Smooth muscle cell (in vitro differentiated cells): Measurements from ENCODE around the gene ARID5B. TPM values are rescaled to one million over a fixed set of nuclear protein-coding genes. Genes with fewer than 3 reads are reported as not detected.

Source experiments
- DNase-seq: peaks from one replicate; lab custom pipeline; 2025; ENCODE audit not compliant: unreplicated experiment; lab: John Stamatoyannopoulos, UW
- H2AFZ ChIP-seq: fragments of 200-600 bp; sonication (generic); 2 replicates; pipeline ENCODE4 v1.6.0; 2016; ENCODE audit warnings: antibody characterized with exemption, low read depth, mild to moderate bottlenecking
- H3F3A ChIP-seq: fragments of 200-600 bp; sonication (generic); 2 replicates; pipeline ENCODE4 v1.6.0; 2017; ENCODE audit warnings: antibody characterized with exemption, low read depth
- H3K27ac ChIP-seq: fragments of 200-600 bp; sonication (generic); 2 replicates; pipeline ENCODE4 v1.5.1; 2016; ENCODE audit warnings: low read depth, mild to moderate bottlenecking
- H3K27me3 ChIP-seq: fragments of 200-600 bp; sonication (generic); 2 replicates; pipeline ENCODE4 v1.6.1; 2016; ENCODE audit warnings: low read depth, mild to moderate bottlenecking
- H3K36me3 ChIP-seq: fragments of 200-600 bp; sonication (generic); 2 replicates; pipeline ENCODE4 v1.5.1; 2016; ENCODE audit warnings: low read depth
- H3K4me1 ChIP-seq: fragments of 200-600 bp; sonication (generic); 2 replicates; pipeline ENCODE4 v1.5.1; 2016; ENCODE audit warnings: low read depth
- H3K4me2 ChIP-seq: fragments of 200-600 bp; sonication (generic); 2 replicates; pipeline ENCODE4 v1.6.0; 2016; ENCODE audit warnings: mild to moderate bottlenecking
- H3K4me3 ChIP-seq: fragments of 200-600 bp; sonication (generic); 2 replicates; pipeline ENCODE4 v1.5.1; 2016; ENCODE audit warnings: mild to moderate bottlenecking
- H3K79me2 ChIP-seq: fragments of 200-600 bp; sonication (generic); 2 replicates; pipeline ENCODE4 v1.6.0; 2016; ENCODE audit warnings: low read depth, mild to moderate bottlenecking
- H3K9ac ChIP-seq: fragments of 200-600 bp; sonication (generic); 2 replicates; pipeline ENCODE4 v1.6.0; 2016; ENCODE audit warnings: low read depth
- H3K9me3 ChIP-seq: fragments of 200-600 bp; sonication (generic); replicated peaks from 2 replicates; pipeline ENCODE4 v1.5.1; 2016; ENCODE audit warnings: low read depth
- H4K20me1 ChIP-seq: fragments of 200-600 bp; sonication (generic); 2 replicates; pipeline ENCODE4 v1.6.0; 2016; ENCODE audit warnings: low read depth
- WGBS: methylation state at CpG from one replicate; pipeline ENCODE4 v1.1.7; 2016; ENCODE audit warnings: low lambda C conversion rate; 5-methylcytosine and 5-hydroxymethylcytosine counted together
- polyA plus RNA-seq: library from polyadenylated mRNA; unstranded; fragments of >200 nt; fragmentation: Nextera tagmentation; extraction: Ambion mirVana; gene quantifications from 2 replicates; pipeline ENCODE4 v1.2.1, GENCODE V29; 2016
- total RNA-seq: library from RNA; depleted of rRNA; stranded (reverse); fragments of >200 nt; gene quantifications from 2 replicates; pipeline ENCODE4 v1.2.3, GENCODE V29; 2014
- TF ChIP-seq, protein P1 (sequence below): fragments of 200-600 bp; sonication (generic); IDR thresholded peaks from 2 replicates; pipeline ENCODE4 v1.5.1; 2017; ENCODE audit warnings: borderline replicate concordance, mild to moderate bottlenecking, antibody characterized with exemption; ENCODE audit not compliant: insufficient read depth, poor library complexity, severe bottlenecking

The ARID5B gene
- total and polyA plus RNA-seq, 2 experiments from 2014 or later = 49.0 to 67.6 TPM

DNA sequence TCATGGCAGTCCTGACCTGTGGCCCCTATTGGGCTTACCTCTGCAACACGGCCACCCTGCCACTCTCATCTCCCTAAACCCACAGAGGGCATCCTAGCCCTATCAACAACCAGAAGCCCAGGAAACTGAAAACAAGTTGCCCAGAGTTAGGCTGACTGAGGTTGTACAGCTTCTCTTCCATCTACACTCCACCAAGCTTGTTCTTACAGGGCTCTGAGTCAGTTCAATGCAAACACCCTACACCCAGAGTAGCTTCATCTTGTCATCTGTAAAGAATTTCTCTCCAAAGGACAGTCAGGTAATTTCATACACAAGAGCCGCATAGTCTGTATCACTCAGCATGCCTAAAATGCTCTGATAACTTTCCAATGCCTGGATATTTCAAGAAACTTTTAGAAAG is 175.4 kb downstream of the ARID5B start:
- H3K79me2 ChIP-seq = peaks cover 49% of the 10 kb centered on the region
- H3K9me3 ChIP-seq = no peaks in the 10 kb centered on the region
- H3K27me3 ChIP-seq = no peaks in the 10 kb centered on the region
- H3K9ac ChIP-seq = no peak overlapping the region
- H3F3A ChIP-seq = peaks cover 21% of the 10 kb centered on the region
- no peak overlapping the region for H3K4me3 ChIP-seq
- peak overlapping the region; percentile 64 for H3K27ac ChIP-seq
- H4K20me1 ChIP-seq = peaks cover 18% of the 10 kb centered on the region
- H3K4me2 ChIP-seq = peak overlapping the region; percentile 9
- WGBS = 63% methylated on average over 2 of the region's 2 CpGs
- TF ChIP-seq, protein P1, sequence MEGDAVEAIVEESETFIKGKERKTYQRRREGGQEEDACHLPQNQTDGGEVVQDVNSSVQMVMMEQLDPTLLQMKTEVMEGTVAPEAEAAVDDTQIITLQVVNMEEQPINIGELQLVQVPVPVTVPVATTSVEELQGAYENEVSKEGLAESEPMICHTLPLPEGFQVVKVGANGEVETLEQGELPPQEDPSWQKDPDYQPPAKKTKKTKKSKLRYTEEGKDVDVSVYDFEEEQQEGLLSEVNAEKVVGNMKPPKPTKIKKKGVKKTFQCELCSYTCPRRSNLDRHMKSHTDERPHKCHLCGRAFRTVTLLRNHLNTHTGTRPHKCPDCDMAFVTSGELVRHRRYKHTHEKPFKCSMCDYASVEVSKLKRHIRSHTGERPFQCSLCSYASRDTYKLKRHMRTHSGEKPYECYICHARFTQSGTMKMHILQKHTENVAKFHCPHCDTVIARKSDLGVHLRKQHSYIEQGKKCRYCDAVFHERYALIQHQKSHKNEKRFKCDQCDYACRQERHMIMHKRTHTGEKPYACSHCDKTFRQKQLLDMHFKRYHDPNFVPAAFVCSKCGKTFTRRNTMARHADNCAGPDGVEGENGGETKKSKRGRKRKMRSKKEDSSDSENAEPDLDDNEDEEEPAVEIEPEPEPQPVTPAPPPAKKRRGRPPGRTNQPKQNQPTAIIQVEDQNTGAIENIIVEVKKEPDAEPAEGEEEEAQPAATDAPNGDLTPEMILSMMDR = no peak
- DNase-seq = no peak
- no peaks in the 10 kb centered on the region for H3K4me1 ChIP-seq
- peaks cover 18% of the 10 kb centered on the region for H3K36me3 ChIP-seq
- H2AFZ ChIP-seq = no peak overlapping the region

DNA sequence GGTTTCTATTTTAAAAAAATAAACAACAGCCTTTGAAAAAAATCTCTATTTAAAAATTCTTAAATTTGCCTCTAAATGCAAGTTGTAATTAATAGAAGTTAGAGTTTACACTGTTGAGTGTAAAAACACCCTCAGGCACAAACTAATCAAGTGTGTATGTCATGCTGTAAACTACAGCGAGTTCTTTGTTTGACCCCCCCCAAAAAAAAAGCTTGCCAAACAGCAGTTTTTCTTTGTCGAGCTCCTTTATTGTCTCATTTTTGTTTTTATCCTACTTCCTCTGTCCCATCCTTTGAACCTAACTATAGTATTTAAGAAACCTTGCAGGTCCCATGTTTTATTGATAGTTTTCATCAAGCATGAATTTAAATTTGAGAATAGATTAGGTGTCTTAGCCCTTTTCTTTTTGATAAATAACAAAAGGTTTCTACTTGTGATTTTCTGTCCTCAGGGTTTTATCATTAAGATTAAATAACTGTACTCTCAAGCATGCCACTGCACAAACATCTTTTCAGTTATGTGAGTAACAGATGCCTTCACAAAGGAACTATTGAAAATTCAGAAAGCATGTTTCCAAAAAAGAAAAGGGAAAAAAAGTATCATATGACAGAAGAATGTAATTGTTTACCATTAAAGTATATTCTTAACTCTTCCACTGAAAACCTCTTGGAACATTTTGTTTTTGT is 176.0 kb downstream of the ARID5B start:
- peak overlapping the region; percentile 64 for H3K27ac ChIP-seq
- H3K79me2 ChIP-seq = peaks cover 44% of the 10 kb centered on the region
- H3K4me3 ChIP-seq = no peak overlapping the region
- H3F3A ChIP-seq = peaks cover 25% of the 10 kb centered on the region
- DNase-seq = no peak
- no peaks in the 10 kb centered on the region for H3K9me3 ChIP-seq
- 69% methylated on average over 2 of the region's 2 CpGs for WGBS
- peaks cover 18% of the 10 kb centered on the region for H4K20me1 ChIP-seq
- H3K4me2 ChIP-seq = no peak overlapping the region
- no peaks in the 10 kb centered on the region for H3K4me1 ChIP-seq
- H2AFZ ChIP-seq = no peak overlapping the region
- H3K36me3 ChIP-seq = peaks cover 16% of the 10 kb centered on the region
- no peak overlapping the region for H3K9ac ChIP-seq
- H3K27me3 ChIP-seq = no peaks in the 10 kb centered on the region
- TF ChIP-seq, protein P1 = no peak

DNA sequence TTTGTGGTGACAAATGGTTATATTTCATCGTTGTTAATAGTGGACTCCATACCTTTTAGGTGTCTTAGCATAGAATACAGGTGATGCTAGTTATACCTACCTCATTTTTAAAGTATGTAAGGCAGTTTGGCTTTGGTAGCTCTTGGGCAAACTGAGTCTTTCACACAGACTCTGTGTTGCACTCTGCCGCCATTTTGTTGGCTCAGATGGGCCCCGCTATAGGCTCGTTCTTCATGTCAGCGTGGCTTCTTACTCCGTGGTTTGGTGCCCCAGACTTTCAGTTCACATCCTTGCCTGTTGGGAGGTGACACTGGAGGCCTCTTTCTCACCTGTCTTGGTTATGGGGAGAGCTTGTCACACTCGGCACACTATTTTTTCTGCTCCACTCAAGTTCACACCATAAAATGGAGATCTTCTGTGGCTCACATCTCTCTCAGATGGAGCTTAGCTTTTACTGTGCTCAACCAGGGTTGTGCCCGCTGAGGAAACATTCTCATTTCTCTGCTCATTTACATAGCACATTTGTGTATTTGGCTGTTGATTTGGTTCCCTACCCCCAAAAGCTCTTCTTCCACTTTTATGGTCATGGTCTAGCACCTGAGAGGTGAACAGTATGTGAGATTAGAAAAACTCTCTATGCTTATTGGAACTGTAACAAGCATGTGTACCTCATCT is 178.5 kb downstream of the ARID5B start:
- Histone ChIP-seq H3K4me3 (no peak overlapping the region), H2AFZ (no peak overlapping the region), H3K9ac (no peak overlapping the region), H3F3A (peaks cover 44% of the 10 kb centered on the region), H3K79me2 (peaks cover 36% of the 10 kb centered on the region), H3K9me3 (no peaks in the 10 kb centered on the region), H3K27me3 (no peaks in the 10 kb centered on the region), H3K27ac (peak overlapping the region; percentile 7), H3K4me1 (peaks cover 16% of the 10 kb centered on the region), H4K20me1 (peaks cover 9% of the 10 kb centered on the region), H3K36me3 (peaks cover 6% of the 10 kb centered on the region), H3K4me2 (no peak overlapping the region)
- over 99% methylated on average over 8 of the region's 8 CpGs for WGBS
- DNase-seq = no peak
- TF ChIP-seq, protein P1 = no peak
